HG03135 (cell line): ENCODE results near the gene TRPC1.

ENCODE experiments used
- ATAC-seq: cut with Tn5 transposase; IDR thresholded peaks from one replicate; pipeline ENCODE4 v1.9.1; 2021; ENCODE audit warnings: mild to moderate bottlenecking, moderate library complexity; ENCODE audit not compliant: unreplicated experiment

The TRPC1 gene

DNA sequence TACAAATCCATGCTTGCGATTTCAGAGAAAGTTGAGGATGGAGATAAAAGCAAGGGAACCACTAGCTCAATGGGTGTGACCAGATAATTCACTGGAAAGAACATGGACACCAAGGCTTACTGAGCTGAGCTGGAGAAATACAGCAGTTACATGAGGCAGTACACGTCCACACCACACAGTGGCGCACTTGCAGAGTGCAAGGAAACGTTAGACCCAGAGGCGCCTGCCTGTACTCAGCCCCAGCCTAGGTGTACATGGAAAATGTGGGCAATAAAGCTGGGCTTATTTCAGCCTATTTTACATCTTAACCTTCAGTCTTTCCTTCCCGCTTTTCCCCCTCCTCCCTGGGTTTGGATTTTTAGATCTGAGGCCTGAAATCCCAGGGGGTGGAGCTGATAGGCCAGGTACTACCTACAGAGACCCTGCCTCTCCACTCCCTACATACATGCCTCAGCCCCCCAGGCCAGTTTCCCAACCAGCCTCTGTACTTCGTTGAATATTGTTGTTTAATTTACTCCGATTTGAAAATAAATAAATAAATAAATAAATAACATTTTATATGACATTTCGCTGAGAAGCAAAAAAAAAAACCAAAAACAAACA lies 105.0 kb downstream of the TRPC1 start:
- peak; percentile 97 for ATAC-seq

GRCh38 chr3:142837526-142837925 lies 113.7 kb downstream of the TRPC1 start:
- no peak for ATAC-seq

GRCh38 chr3:142839831-142840230 lies 116.0 kb downstream of the TRPC1 start:
- no peak for ATAC-seq

GRCh38 chr3:142844339-142844977 lies 120.6 kb downstream of the TRPC1 start:
- peak; percentile 65 for ATAC-seq

- ATAC-seq = no peak
Observed at GRCh38 chr3:142846779-142847577, 123.1 kb downstream of the TRPC1 start.

DNA sequence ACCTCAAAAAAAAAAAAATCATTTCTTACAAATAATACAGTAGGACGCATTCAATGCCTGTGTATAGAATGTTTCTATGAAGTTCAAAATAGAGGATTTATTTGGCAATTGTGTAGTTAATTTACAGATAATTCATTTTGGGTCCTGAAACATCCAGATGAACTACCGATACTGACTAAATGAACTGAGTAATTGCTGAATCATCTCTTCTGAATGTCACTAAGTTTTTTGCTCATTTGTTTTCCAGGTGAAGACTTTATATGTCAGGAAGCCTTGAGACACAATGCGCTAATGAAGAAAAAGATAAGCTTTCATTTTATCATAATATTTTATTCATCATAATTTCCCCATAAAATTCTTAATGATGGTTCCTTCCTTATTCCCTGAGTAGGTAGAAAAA lies 125.3 kb downstream of the TRPC1 start:
- ATAC-seq = no peak

DNA sequence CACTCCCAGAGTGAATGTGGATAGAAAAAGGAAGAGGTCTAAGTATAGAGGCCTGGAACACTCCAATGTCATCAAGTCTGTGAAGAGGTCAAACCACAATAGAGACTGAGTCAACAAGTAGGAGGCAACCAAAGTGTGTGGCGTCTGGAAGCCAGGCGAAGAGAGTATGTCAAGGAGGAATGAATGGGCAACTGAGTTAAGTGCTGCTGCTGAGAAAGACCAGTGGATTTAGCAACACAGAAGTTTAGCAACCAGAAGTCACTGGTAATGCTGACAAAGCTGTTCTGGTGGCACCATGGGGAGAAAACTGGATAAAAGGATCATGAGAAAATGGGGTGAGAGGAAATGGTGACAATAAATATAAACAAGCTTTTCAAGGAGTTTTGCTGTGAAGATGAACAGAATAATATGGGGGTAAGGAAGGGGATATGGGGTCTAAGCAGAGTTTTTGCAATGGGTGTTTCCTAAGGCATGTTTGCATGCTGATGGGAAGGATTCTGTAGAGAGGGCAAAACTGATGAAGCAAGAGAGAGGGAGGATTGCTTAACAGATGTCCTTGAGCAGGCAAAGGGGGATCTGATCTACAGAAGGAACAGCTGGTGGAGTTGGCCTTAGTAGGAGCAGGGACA lies 126.7 kb downstream of the TRPC1 start:
- no peak for ATAC-seq

DNA sequence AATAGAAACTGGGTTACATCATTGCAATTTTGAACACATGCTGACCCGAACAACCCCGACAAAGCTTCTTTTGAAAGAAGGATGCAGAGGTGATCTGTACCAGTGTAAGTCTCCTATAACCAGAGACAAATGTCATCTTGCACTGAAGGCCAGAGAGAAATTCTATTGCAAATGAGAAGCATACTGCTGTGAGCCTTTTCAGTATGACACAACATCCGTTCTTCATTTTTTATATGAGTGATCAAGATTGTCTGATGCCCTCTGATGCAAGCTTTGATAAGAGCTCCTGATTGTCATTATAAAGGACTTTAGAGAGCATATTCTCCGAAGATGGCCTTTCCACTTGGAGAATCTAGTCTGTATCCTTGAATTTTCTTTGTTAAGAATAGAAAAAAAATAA lies 128.2 kb downstream of the TRPC1 start:
- ATAC-seq = no peak

- ATAC-seq = no peak
Observed at GRCh38 chr3:142853270-142854168, 129.7 kb downstream of the TRPC1 start.

GRCh38 chr3:142857056-142857455 lies 133.2 kb downstream of the TRPC1 start:
- no peak for ATAC-seq
